Stimulated activated CD8-positive, alpha-beta memory T cell treated with anti-CD3 and anti-CD28 coated beads, Interleukin-15, amount 100 ng/mL, for 1 hour (primary cell): Measurements from ENCODE around the gene TMEM170A.

Experiments
- DNase-seq: peaks from one replicate; pipeline ENCODE4 v3.0.0-alpha.2; 2020; ENCODE audit warnings: low read depth

The TMEM170A gene

GRCh38 chr16:75401691-75402090, 62.8 kb downstream of the TMEM170A start:
- no peak for DNase-seq

- DNase-seq = no peak
Observed at GRCh38 chr16:75398333-75398732, 66.2 kb downstream of the TMEM170A start.

GRCh38 chr16:75394941-75395340, 69.5 kb downstream of the TMEM170A start:
- no peak for DNase-seq
